GM23338 (cell line): ENCODE measurements around the gene FRMD1. TPM values are rescaled to one million over a fixed set of nuclear protein-coding genes. Genes with fewer than 3 reads are reported as not detected.

Experiments
- ATAC-seq: fragments of 200-7000 bp; cut with Tn5 transposase; 3 replicates; pipeline ENCODE4 v1.9.1; 2020
- DNase-seq: peaks from one replicate; pipeline ENCODE4 v3.0.0-alpha.2; 2015; ENCODE audit warnings: low spot score
- H2AFZ ChIP-seq: fragments of 200-600 bp; sonication (generic); 2 replicates; pipeline ENCODE4 v1.8.0; 2016; ENCODE audit warnings: antibody characterized with exemption, mild to moderate bottlenecking, moderate library complexity
- H3F3A ChIP-seq: fragments of 200-600 bp; sonication (generic); replicated peaks from 2 replicates; pipeline ENCODE4 v1.8.0; 2017; ENCODE audit warnings: antibody characterized with exemption, mixed run types, low read depth
- H3K27ac ChIP-seq: fragments of 200-600 bp; sonication (generic); 2 replicates; pipeline ENCODE4 v1.6.1; 2016; ENCODE audit warnings: low read depth
- H3K27me3 ChIP-seq: fragments of 200-600 bp; sonication (generic); 2 replicates; pipeline ENCODE4 v1.8.0; 2016; ENCODE audit warnings: mild to moderate bottlenecking, mixed run types, moderate library complexity; ENCODE audit not compliant: insufficient read depth
- H3K36me3 ChIP-seq: fragments of 200-600 bp; sonication (generic); 2 replicates; pipeline ENCODE4 v1.8.0; 2016; ENCODE audit warnings: mild to moderate bottlenecking; ENCODE audit not compliant: insufficient read depth
- H3K4me1 ChIP-seq: fragments of 200-600 bp; sonication (generic); 2 replicates; pipeline ENCODE4 v1.8.0; 2016; ENCODE audit warnings: mild to moderate bottlenecking, moderate library complexity; ENCODE audit not compliant: insufficient read depth
- H3K4me2 ChIP-seq: fragments of 200-600 bp; sonication (generic); 2 replicates; pipeline ENCODE4 v1.7.1; 2017; ENCODE audit warnings: mixed run types
- H3K4me3 ChIP-seq: fragments of 200-600 bp; sonication (generic); 2 replicates; pipeline ENCODE4 v1.6.1; 2016; ENCODE audit warnings: mixed run types
- H3K79me2 ChIP-seq: fragments of 200-600 bp; sonication (generic); replicated peaks from 2 replicates; pipeline ENCODE4 v1.8.0; 2017; ENCODE audit warnings: mild to moderate bottlenecking; ENCODE audit not compliant: insufficient read depth
- H3K9me2 ChIP-seq: fragments of 200-600 bp; sonication (generic); 2 replicates; pipeline ENCODE4 v1.8.0; 2017; ENCODE audit not compliant: insufficient read depth
- H4K20me1 ChIP-seq: fragments of 200-600 bp; sonication (generic); replicated peaks from 2 replicates; pipeline ENCODE4 v1.8.0; 2017; ENCODE audit warnings: mild to moderate bottlenecking; ENCODE audit not compliant: insufficient read depth
- H3K27ac Mint-ChIP-seq: 2 replicates; pipeline ENCODE4 v1.8.0; 2020; ENCODE audit warnings: inconsistent platforms, mild to moderate bottlenecking, moderate library complexity, mixed read lengths
- H3K27me3 Mint-ChIP-seq: 3 replicates; pipeline ENCODE4 v1.8.0; 2022; ENCODE audit warnings: low read depth, mild to moderate bottlenecking, moderate library complexity, mixed read lengths, inconsistent platforms; ENCODE audit not compliant: insufficient read depth, poor library complexity
- H3K36me3 Mint-ChIP-seq: 3 replicates; pipeline ENCODE4 v1.8.0; 2021; ENCODE audit warnings: low read depth, mild to moderate bottlenecking, inconsistent platforms, moderate library complexity, mixed read lengths
- H3K4me1 Mint-ChIP-seq: 3 replicates; pipeline ENCODE4 v1.8.0; 2020; ENCODE audit warnings: mild to moderate bottlenecking, inconsistent platforms, mixed read lengths
- H3K4me3 Mint-ChIP-seq: 3 replicates; pipeline ENCODE4 v1.8.0; 2021; ENCODE audit warnings: moderate library complexity, mild to moderate bottlenecking, inconsistent platforms, mixed read lengths
- H3K9me3 Mint-ChIP-seq: 3 replicates; pipeline ENCODE4 v1.8.0; 2020; ENCODE audit warnings: moderate library complexity, mild to moderate bottlenecking, inconsistent platforms, mixed read lengths
- CREB1 ChIP-seq: fragments of 250-450 bp; sonication (Bioruptor Pico); IDR thresholded peaks from 2 replicates; pipeline ENCODE4 v1.5.0; 2020; ENCODE audit warnings: low read depth, mild to moderate bottlenecking, moderate library complexity
- EZH2 ChIP-seq: fragments of 200-600 bp; sonication (generic); IDR thresholded peaks from one replicate; pipeline ENCODE4 v1.8.0; 2017; ENCODE audit warnings: antibody characterized with exemption, mild to moderate bottlenecking, low read depth; ENCODE audit not compliant: unreplicated experiment
- EZH2phosphoT487 ChIP-seq: fragments of 200-600 bp; sonication (generic); IDR thresholded peaks from one replicate; pipeline ENCODE4 v1.8.1; 2018; ENCODE audit warnings: antibody characterized with exemption; ENCODE audit not compliant: unreplicated experiment
- JUNB ChIP-seq: IDR thresholded peaks from one replicate; pipeline ENCODE4 v1.6.1; 2016; ENCODE audit warnings: antibody characterized with exemption; ENCODE audit not compliant: unreplicated experiment
- NANOG ChIP-seq: IDR thresholded peaks from 2 replicates; pipeline ENCODE4 v1.6.1; 2016; ENCODE audit warnings: antibody characterized with exemption, borderline replicate concordance
- POLR2AphosphoS5 ChIP-seq: IDR thresholded peaks from 2 replicates; pipeline ENCODE4 v1.6.1; 2016; ENCODE audit warnings: antibody characterized with exemption, low read depth
- STAT1 ChIP-seq: IDR thresholded peaks from one replicate; pipeline ENCODE4 v1.6.1; 2016; ENCODE audit warnings: antibody characterized with exemption; ENCODE audit not compliant: unreplicated experiment
- ZNF114 ChIP-seq: fragments of 250-450 bp; sonication (Bioruptor Pico); IDR thresholded peaks from 2 replicates; pipeline ENCODE4 v1.5.0; 2020; ENCODE audit warnings: mild to moderate bottlenecking, moderate library complexity
- ZNF331 ChIP-seq: fragments of 250-450 bp; sonication (Bioruptor Pico); IDR thresholded peaks from 2 replicates; pipeline ENCODE4 v1.5.0; 2020; ENCODE audit warnings: low read depth, mild to moderate bottlenecking, moderate library complexity
- polyA plus RNA-seq: library from polyadenylated mRNA; unstranded; fragments of >200 nt; fragmentation: Nextera tagmentation; extraction: Ambion mirVana; gene quantifications from 2 replicates; pipeline ENCODE4 v1.2.1, GENCODE V29; 2016
- total RNA-seq: library from RNA; depleted of rRNA; stranded (reverse); fragments of >200 nt; shearing (Covaris generic); gene quantifications from 2 replicates; pipeline ENCODE4 v1.2.3, GENCODE V29; 2014
- TF ChIP-seq, protein P1 (sequence below): IDR thresholded peaks from 2 replicates; pipeline ENCODE4 v1.6.1; 2016; ENCODE audit warnings: antibody characterized with exemption
- TF ChIP-seq, protein P2 (sequence below): fragments of 250-450 bp; sonication (Bioruptor Pico); IDR thresholded peaks from 2 replicates; pipeline ENCODE4 v1.5.0; 2020; ENCODE audit warnings: mild to moderate bottlenecking, moderate library complexity

The FRMD1 gene
- total and polyA plus RNA-seq, 2 experiments from 2014 or later: 1.0 to 2.0 TPM

GRCh38 chr6:168035098-168035660 lies 43.8 kb downstream of the FRMD1 start:
- H3K27ac ChIP-seq: peak overlapping the region; percentile 59; the same call in 1 of the 2 replicates
- no peaks in the 10 kb centered on the region; the same call in 1 of the 2 replicates for H3K27me3 ChIP-seq
- peak; percentile 43; the same call in 1 of the 2 replicates for TF ChIP-seq CREB1 (CRISPR knock-in tag)
- no peak for TF ChIP-seq ZNF114
- peaks cover 26% of the 10 kb centered on the region for H3K36me3 Mint-ChIP-seq
- peaks cover 13% of the 10 kb centered on the region; the same call in 1 of the 2 replicates for H3F3A ChIP-seq
- no peaks in the 10 kb centered on the region for H4K20me1 ChIP-seq
- peak overlapping the region; percentile 46; the same call in 1 of the 2 replicates for H3K4me3 ChIP-seq
- peak overlapping the region; percentile 73 for H3K4me2 ChIP-seq
- peak overlapping the region; percentile 94 for H2AFZ ChIP-seq
- peaks cover 33% of the 10 kb centered on the region for H3K4me1 Mint-ChIP-seq
- H3K4me1 ChIP-seq: peaks cover 34% of the 10 kb centered on the region
- H3K4me3 Mint-ChIP-seq: peak overlapping the region; percentile 53
- H3K9me3 Mint-ChIP-seq: peaks cover 44% of the 10 kb centered on the region
- ATAC-seq: peak; percentile 79
- no peak overlapping the region for H3K27ac Mint-ChIP-seq
- H3K9me2 ChIP-seq: 0 out of 2 replicates have a peak, but pooled peaks cover 4% of the 10 kb centered on the region
- peaks cover 17% of the 10 kb centered on the region for H3K27me3 Mint-ChIP-seq
- no peaks in the 10 kb centered on the region for H3K79me2 ChIP-seq
- H3K36me3 ChIP-seq: peaks cover 13% of the 10 kb centered on the region; the same call in 1 of the 2 replicates
- peak; percentile 94 for DNase-seq

GRCh38 chr6:168034537-168034936 lies 44.5 kb downstream of the FRMD1 start:
- Histone ChIP-seq H4K20me1 (no peaks in the 10 kb centered on the region), H2AFZ (no peak overlapping the region), H3K4me1 (peaks cover 34% of the 10 kb centered on the region), H3K4me3 (no peak overlapping the region), H3K27me3 (no peaks in the 10 kb centered on the region; the same call in 1 of the 2 replicates), H3K9me2 (0 out of 2 replicates have a peak, but pooled peaks cover 4% of the 10 kb centered on the region), H3K79me2 (no peaks in the 10 kb centered on the region), H3K4me2 (peak overlapping the region; percentile 49; the same call in 1 of the 2 replicates), H3K36me3 (peaks cover 7% of the 10 kb centered on the region; the same call in 1 of the 2 replicates), H3F3A (peaks cover 13% of the 10 kb centered on the region; the same call in 1 of the 2 replicates), H3K27ac (no peak overlapping the region)
- Mint-ChIP-seq H3K27me3 (peaks cover 17% of the 10 kb centered on the region), H3K4me3 (peak overlapping the region; percentile 53; the same call in 1 of the 3 replicates), H3K36me3 (peaks cover 20% of the 10 kb centered on the region), H3K9me3 (peaks cover 37% of the 10 kb centered on the region), H3K4me1 (peaks cover 33% of the 10 kb centered on the region), H3K27ac (no peak overlapping the region)
- no peak for DNase-seq
- peak; percentile 23 for ATAC-seq
- TF ChIP-seq, protein P1, sequence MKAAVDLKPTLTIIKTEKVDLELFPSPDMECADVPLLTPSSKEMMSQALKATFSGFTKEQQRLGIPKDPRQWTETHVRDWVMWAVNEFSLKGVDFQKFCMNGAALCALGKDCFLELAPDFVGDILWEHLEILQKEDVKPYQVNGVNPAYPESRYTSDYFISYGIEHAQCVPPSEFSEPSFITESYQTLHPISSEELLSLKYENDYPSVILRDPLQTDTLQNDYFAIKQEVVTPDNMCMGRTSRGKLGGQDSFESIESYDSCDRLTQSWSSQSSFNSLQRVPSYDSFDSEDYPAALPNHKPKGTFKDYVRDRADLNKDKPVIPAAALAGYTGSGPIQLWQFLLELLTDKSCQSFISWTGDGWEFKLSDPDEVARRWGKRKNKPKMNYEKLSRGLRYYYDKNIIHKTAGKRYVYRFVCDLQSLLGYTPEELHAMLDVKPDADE: no peak
- no peak for TF ChIP-seq ZNF331 (CRISPR knock-in tag)
- TF ChIP-seq STAT1: no peak
- no peak for TF ChIP-seq EZH2
- no peak for TF ChIP-seq POLR2AphosphoS5
- TF ChIP-seq, protein P2, sequence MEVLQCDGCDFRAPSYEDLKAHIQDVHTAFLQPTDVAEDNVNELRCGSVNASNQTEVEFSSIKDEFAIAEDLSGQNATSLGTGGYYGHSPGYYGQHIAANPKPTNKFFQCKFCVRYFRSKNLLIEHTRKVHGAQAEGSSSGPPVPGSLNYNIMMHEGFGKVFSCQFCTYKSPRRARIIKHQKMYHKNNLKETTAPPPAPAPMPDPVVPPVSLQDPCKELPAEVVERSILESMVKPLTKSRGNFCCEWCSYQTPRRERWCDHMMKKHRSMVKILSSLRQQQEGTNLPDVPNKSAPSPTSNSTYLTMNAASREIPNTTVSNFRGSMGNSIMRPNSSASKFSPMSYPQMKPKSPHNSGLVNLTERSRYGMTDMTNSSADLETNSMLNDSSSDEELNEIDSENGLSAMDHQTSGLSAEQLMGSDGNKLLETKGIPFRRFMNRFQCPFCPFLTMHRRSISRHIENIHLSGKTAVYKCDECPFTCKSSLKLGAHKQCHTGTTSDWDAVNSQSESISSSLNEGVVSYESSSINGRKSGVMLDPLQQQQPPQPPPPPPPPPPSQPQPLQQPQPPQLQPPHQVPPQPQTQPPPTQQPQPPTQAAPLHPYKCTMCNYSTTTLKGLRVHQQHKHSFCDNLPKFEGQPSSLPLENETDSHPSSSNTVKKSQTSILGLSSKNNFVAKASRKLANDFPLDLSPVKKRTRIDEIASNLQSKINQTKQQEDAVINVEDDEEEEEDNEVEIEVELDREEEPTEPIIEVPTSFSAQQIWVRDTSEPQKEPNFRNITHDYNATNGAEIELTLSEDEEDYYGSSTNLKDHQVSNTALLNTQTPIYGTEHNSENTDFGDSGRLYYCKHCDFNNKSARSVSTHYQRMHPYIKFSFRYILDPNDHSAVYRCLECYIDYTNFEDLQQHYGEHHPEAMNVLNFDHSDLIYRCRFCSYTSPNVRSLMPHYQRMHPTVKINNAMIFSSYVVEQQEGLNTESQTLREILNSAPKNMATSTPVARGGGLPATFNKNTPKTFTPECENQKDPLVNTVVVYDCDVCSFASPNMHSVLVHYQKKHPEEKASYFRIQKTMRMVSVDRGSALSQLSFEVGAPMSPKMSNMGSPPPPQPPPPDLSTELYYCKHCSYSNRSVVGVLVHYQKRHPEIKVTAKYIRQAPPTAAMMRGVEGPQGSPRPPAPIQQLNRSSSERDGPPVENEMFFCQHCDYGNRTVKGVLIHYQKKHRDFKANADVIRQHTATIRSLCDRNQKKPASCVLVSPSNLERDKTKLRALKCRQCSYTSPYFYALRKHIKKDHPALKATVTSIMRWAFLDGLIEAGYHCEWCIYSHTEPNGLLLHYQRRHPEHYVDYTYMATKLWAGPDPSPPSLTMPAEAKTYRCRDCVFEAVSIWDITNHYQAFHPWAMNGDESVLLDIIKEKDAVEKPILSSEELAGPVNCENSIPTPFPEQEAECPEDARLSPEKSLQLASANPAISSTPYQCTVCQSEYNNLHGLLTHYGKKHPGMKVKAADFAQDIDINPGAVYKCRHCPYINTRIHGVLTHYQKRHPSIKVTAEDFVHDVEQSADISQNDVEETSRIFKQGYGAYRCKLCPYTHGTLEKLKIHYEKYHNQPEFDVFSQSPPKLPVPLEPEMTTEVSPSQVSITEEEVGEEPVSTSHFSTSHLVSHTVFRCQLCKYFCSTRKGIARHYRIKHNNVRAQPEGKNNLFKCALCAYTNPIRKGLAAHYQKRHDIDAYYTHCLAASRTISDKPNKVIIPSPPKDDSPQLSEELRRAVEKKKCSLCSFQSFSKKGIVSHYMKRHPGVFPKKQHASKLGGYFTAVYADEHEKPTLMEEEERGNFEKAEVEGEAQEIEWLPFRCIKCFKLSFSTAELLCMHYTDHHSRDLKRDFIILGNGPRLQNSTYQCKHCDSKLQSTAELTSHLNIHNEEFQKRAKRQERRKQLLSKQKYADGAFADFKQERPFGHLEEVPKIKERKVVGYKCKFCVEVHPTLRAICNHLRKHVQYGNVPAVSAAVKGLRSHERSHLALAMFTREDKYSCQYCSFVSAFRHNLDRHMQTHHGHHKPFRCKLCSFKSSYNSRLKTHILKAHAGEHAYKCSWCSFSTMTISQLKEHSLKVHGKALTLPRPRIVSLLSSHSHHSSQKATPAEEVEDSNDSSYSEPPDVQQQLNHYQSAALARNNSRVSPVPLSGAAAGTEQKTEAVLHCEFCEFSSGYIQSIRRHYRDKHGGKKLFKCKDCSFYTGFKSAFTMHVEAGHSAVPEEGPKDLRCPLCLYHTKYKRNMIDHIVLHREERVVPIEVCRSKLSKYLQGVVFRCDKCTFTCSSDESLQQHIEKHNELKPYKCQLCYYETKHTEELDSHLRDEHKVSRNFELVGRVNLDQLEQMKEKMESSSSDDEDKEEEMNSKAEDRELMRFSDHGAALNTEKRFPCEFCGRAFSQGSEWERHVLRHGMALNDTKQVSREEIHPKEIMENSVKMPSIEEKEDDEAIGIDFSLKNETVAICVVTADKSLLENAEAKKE (CRISPR knock-in tag): no peak
- TF ChIP-seq ZNF114: no peak
- TF ChIP-seq JUNB: no peak
- TF ChIP-seq EZH2phosphoT487: no peak
- TF ChIP-seq NANOG: no peak
